Measurements from ENCODE around the gene CADPS. TPM values are rescaled to one million over a fixed set of nuclear protein-coding genes. Genes with fewer than 3 reads are reported as not detected.

CADPS gene
- total RNA-seq, 1 donor from 2014 or later, result 45.1 TPM

DNA sequence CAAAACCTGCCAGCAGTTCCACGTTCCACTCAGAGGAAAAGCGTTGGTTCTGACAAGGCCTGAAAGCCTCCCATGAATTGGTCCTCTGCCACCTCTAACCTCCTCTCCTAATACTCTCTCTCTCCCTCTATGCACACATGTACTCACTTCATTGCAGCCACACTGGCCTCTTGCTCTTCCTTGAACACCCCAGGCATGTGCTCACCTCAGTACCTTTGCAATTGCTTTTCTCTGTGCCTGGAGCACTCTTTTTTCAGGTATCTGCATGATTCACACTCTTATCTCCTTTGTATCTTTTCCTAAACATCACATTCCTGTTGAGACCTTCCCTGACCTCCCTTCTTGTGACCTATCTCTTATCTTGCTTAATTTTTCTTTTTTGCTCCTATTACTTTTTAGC is 323.7 kb downstream of the CADPS start:
- intact Hi-C loops (cut with DNase I), result loop anchor here (10.0 kb wide), 1 partner anchor 217 kb away; no protein-coding TSS in a partner anchor
- DNase-seq (ENCODE audit: low spot score), result no peak

GRCh38 chr3:62550439-62550838 is 324.8 kb downstream of the CADPS start:
- intact Hi-C loops (cut with DNase I), result loop anchor here (10.0 kb wide), 1 partner anchor 216 kb away; no protein-coding TSS in a partner anchor
- DNase-seq (ENCODE audit: low spot score), result no peak

DNA sequence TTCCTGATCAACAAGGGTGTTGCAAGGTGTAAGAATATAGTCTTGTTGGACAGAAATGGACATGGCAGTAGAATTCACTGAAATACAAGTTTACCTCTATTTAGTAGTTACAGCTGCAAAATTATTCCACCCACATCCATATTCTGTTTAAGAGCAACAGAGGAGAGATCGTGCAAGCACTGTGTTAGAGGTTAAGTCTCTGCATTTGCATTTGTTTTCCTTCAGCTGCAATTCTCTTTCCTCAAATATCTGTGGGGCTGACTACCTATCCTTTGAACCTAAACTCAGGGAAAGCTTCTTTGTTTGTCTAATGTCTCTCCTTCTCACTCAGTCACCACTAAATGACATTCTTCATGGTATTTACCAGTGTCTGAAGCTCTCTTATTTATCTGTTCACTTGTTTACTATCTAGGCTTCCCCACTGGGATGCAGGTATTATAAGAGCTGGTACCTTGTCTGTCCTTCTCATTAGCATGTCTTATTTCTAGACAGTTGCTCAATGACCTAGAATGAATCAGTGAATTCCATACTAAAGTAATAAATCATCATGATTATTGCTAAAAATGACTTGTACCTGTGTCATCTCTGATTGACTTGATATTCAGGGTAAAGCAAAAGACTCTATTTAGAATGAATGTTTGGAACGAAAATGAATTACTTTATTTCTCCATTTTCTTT is 326.5 kb downstream of the CADPS start:
- DNase-seq (ENCODE audit: low spot score), result no peak
- intact Hi-C loops (cut with DNase I), result no loop called here

DNA sequence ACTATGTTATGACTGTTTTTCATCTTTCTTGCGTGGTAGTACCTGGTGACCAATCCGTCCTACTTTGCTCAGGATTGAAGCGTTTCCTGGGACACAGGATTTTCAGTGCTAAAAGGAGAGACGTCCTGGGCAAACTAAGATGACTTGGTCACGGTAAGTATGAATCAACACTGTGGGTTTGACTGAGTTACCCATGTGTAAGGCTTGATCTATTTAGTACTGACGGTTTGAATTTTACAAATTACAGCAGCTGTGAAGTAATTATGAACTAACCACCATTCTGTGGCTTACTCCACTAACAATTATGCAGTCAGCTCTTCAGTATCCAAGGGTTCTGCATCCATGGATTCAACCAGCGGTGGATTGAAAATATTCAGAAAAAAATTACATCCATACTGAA is 328.9 kb downstream of the CADPS start:
- intact Hi-C loops (cut with DNase I), result no loop called here
- DNase-seq (ENCODE audit: low spot score), result no peak

- no peak for DNase-seq (ENCODE audit: low spot score)
- intact Hi-C loops (cut with DNase I), result no loop called here
These were observed 333.0 kb downstream of the CADPS start for GRCh38 chr3:62542185-62542584.

GRCh38 chr3:62539762-62540161 is 335.5 kb downstream of the CADPS start:
- intact Hi-C loops (cut with DNase I), result no loop called here
- no peak for DNase-seq (ENCODE audit: low spot score)

- intact Hi-C loops (cut with DNase I), result no loop called here
These were observed 336.4 kb downstream of the CADPS start for GRCh38 chr3:62538691-62539356.

DNA sequence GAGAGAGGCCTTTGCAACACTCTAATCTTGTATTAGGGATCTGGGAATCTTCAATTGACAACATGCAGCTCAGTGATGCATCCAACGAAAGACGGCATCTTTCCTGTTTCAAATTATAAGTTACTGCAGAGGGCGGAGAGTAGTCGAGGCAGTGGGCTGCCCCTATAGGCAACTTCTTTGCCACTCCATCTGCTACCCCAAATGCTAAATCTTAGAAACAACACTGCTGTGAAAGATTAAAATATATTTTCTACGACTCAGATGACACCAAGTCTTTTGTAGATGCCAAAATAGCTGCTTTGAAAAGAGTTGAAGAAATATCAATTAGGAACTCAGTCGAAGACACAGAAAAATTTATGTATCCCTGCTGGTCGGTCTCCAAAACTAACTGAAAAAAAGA is 340.9 kb downstream of the CADPS start:
- intact Hi-C loops (cut with DNase I), result no loop called here
- no peak for DNase-seq (ENCODE audit: low spot score)

More at GRCh38 chr3:62538691-62539356, 336.4 kb downstream of the CADPS start:
- DNase-seq (ENCODE audit: low spot score), result no peak

DNA sequence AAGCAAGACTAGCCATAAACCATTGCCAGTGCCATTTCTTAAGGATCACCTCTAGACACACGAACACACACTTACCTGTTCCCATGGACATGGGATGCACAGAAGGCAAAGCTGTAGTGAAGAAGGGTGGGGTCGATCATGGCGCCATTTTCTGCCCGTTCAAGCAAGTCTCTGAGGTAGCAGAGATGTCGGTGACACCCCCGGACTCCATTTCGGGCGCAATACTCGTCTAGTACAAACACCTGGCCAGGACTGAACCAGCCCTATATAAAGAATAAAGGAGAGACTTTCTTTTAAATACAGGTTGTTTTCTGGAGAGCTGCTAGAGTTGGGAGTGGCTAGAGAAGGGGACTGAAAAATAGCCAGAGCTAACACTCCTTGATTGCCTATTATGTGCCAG is 342.4 kb downstream of the CADPS start:
- intact Hi-C loops (cut with DNase I), result no loop called here
- DNase-seq (ENCODE audit: low spot score), result no peak

DNA sequence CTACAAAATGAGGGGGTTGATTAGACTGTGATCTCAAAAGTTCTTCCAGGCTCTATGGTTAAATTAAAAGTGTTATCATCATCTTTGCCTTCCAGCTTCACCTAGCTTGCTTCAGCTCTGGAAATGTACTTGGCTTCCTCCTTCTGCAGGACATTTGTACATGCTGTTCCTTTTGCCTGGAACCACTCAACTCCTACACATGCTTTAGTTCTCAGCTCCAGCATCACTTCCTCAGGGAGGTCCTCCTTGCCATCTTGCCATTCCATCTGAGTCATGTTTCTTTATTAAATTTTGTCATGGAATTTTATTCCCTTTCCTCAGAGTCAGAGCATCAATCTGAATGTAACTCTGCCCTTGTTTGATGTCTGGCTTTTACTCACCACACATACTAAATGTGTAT is 343.2 kb downstream of the CADPS start:
- no peak for DNase-seq (ENCODE audit: low spot score)
- intact Hi-C loops (cut with DNase I), result no loop called here

- DNase-seq (ENCODE audit: low spot score), result no peak
- intact Hi-C loops (cut with DNase I), result no loop called here
These were observed 343.7 kb downstream of the CADPS start for GRCh38 chr3:62531493-62531892.

DNA sequence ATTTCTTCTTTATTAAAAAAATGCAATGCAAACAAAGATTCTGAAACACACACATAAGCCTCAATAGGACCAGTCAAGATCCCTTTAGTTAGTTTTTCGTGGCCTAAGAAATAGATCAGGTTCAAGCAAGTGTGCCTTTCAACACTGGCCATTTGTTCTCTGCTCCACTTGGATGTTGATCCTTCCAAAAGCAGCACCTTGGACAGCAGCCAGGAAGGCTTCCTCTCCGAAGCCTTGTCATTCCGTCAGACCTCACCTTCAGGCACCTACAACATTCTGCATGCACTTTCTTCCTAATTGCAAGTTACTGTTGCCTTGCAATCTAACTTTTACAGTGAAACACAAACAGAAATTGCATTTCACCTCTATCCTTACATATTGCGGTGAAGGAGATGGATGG is 346.0 kb downstream of the CADPS start:
- no peak for DNase-seq (ENCODE audit: low spot score)
- intact Hi-C loops (cut with DNase I), result no loop called here

DNA sequence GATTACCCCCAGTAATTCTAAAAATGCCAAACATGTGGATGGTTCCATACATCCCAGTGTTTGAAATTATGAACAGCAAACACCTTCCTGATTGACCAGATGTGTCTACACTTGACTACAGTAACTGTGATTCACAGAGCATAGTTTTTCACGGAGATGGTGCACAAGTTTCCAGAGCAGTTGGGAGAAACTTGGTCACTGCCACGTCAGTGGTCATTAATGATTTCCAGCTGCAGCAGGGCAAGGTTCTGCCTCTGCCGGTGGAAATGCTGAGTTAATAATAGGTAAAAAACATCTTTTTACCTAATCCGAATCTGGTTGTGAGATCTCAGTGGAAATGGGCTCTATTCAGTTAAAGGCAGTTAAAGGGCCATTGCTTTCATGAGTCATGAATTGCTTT is 347.7 kb downstream of the CADPS start:
- no peak for DNase-seq (ENCODE audit: low spot score)
- intact Hi-C loops (cut with DNase I), result no loop called here

GRCh38 chr3:62525281-62525680 is 349.9 kb downstream of the CADPS start:
- intact Hi-C loops (cut with DNase I), result no loop called here
- no peak for DNase-seq (ENCODE audit: low spot score)

DNA sequence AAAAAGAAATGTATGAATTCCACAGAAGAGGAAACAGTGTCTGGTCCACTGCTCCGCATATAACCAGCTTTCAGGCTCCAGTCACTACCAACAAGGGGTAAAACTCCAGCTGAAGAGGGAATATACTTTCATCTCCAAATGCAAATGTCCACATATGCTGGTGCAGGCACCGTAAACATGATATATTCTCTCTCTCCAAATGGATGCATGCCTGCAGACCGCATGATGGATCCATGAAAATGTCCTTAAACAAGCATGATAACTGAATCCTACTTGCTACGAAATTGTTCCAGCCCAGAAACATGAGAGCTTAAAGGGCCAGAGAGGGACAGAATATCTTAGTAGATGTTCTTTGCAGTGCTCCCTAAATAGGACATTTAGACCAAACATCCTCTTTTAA is 351.5 kb downstream of the CADPS start:
- intact Hi-C loops (cut with DNase I), result no loop called here
- DNase-seq (ENCODE audit: low spot score), result no peak

DNA sequence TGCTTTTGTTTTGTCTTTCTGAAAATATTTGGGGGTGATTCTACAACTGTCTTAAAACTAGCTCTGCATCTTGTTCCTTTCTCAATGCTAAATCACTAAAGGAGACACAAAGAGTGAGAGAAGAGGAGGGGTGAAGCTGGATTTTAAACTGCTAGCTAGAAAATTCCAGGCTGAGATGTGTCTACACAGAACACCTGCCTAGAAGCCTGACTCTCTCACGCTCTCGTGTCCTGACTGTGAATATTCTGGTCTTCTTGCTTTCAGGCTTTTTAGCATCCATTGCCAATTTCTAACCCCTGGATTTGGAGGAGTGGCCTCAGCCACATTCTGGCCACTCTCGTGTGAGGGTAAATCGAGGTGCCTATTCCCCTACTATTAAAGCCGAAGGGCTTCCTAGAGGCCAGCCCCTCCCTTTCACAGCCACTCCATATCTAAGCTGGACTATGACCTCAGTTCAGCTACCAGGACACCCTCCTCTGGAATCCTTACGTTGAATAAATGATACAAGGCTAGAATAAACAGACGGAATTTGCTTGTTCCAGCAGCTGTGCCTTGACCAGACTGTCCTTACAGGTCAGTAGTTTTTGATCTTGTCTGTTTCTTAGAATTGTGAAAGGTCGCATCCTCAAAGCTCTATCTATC is 353.6 kb downstream of the CADPS start:
- intact Hi-C loops (cut with DNase I), result no loop called here
- no peak for DNase-seq (ENCODE audit: low spot score)

- intact Hi-C loops (cut with DNase I), result no loop called here
- DNase-seq (ENCODE audit: low spot score), result no peak
These were observed 371.7 kb downstream of the CADPS start for GRCh38 chr3:62503516-62503915.

DNA sequence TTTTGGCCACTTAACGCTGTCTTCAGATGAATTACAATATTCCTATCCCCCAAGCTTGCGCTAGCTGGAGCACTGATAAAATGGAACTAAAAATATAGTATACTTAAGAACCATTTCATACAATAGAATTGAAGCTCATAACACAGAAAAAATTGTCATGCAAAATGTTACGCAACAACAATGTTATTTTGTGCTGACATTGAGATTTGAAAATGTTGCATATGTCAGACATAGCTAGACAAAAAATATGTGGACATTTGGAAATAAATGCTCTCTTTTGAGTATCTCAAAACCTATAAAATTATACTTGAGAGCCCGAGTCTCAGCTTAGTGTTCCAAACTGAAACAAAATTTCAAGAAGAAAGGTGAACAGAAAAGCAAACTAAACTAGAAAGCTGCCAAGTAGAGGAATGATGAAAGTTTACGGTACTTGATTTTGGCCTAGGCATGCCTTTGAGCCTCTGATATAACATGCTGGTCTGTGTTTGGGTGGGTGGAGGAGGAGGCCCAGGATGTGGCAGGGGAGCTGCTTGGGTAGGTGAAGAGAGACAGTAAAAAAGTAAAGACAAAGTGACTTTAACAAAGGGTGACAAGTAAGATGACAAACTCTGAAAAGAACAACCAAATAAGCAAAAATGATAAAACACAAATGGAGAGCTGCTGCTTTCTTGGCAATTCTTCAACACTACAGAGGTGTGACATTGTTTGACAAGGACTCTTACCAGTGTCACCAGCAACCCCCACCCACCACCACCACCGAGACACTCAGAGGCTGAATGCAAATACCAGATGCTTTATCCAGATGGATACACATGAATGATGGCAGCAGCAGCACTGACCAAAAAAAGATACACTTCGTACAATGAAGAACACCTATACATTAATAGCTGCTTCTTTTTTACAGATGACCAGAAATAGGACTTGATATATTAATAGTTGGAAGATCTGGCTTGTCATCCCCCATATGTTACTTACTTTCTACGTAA is 372.6 kb downstream of the CADPS start:
- DNase-seq (ENCODE audit: low spot score), result no peak
- intact Hi-C loops (cut with DNase I), result no loop called here

- no peak for DNase-seq (ENCODE audit: low spot score)
- intact Hi-C loops (cut with DNase I), result no loop called here
These were observed 373.9 kb downstream of the CADPS start for GRCh38 chr3:62501289-62501668.

Data from cardiac septum (tissue), 1 donor.